Measurements from ENCODE around the gene PREPL. TPM values are rescaled to one million over a fixed set of nuclear protein-coding genes. Genes with fewer than 3 reads are reported as not detected.
A peak's percentile ranks its signal among the peaks of the same experiment; 100 is the strongest.

Gene PREPL
- total and polyA plus RNA-seq, 2 of the 13 experiments (the other 11 are each of a cell fraction or from before 2014, with no cell fraction given), result 19.7 to 34.3 TPM

- TF ChIP-seq ZNF597 (CRISPR knock-in tag; IDR thresholded peaks at IDR 0.05) (no peak), ZNF160 (CRISPR knock-in tag; IDR thresholded peaks at IDR 0.05) (no peak), ZSCAN21 (CRISPR knock-in tag; IDR thresholded peaks at IDR 0.05; ENCODE audit: borderline replicate concordance) (0 out of 2 replicates have a peak, but pooled peaks have one; percentile 3), ZNF275 (CRISPR knock-in tag; IDR thresholded peaks at IDR 0.05; ENCODE audit: borderline replicate concordance) (0 out of 2 replicates have a peak, but pooled peaks have one; percentile 29), PRMT3 (CRISPR knock-in tag; IDR thresholded peaks at IDR 0.05; ENCODE audit: borderline replicate concordance, low read depth) (0 out of 2 replicates have a peak, but pooled peaks have one; percentile 56), RFX1 (IDR thresholded peaks at IDR 0.05) (no peak), CREBL2 (CRISPR knock-in tag; IDR thresholded peaks at IDR 0.05; ENCODE audit: borderline replicate concordance) (0 out of 2 replicates have a peak, but pooled peaks have one; percentile 61), MAX (IDR thresholded peaks at IDR 0.05) (peak; percentile 63; the same call in 1 of the 2 replicates), HDAC1 (CRISPR knock-in tag; IDR thresholded peaks at IDR 0.05) (no peak), ZNF383 (CRISPR knock-in tag; IDR thresholded peaks at IDR 0.05; ENCODE audit: borderline replicate concordance) (no peak), LBX2 (CRISPR knock-in tag; IDR thresholded peaks at IDR 0.05; ENCODE audit: borderline replicate concordance) (peak; percentile 54; the same call in 1 of the 2 replicates), ZNF687 (CRISPR knock-in tag; IDR thresholded peaks at IDR 0.05) (no peak), ZNF577 (CRISPR knock-in tag; IDR thresholded peaks at IDR 0.05; ENCODE audit: borderline replicate concordance, low read depth) (no peak), XBP1 (CRISPR knock-in tag; IDR thresholded peaks at IDR 0.05) (no peak), NFE2L1 (CRISPR knock-in tag; IDR thresholded peaks at IDR 0.05; ENCODE audit: borderline replicate concordance) (no peak), ZNF569 (CRISPR knock-in tag; IDR thresholded peaks at IDR 0.05; ENCODE audit: borderline replicate concordance) (0 out of 2 replicates have a peak, but pooled peaks have one; percentile 20), ZNF543 (CRISPR knock-in tag; IDR thresholded peaks at IDR 0.05) (no peak), MXD3 (CRISPR knock-in tag; IDR thresholded peaks at IDR 0.05) (no peak), MAF1 (CRISPR knock-in tag; IDR thresholded peaks at IDR 0.05; ENCODE audit: borderline replicate concordance) (0 out of 2 replicates have a peak, but pooled peaks have one; percentile 1), ZFAT (CRISPR knock-in tag; conservative IDR thresholded peaks at IDR 0.05) (no peak)
These were observed 1.1 kb upstream of the PREPL start (continued) for GRCh38 chr2:44362207-44363015.
